Stimulated activated CD8-positive, alpha-beta memory T cell treated with anti-CD3 and anti-CD28 coated beads, Interleukin-12 subunit alpha, Interleukin-12 subunit beta, amount 100 ng/mL, for 1 hour (primary cell): ENCODE measurements around the gene PHKB.
"Not testable (repeated sequence)": the region's sequence is repeated elsewhere in the genome, so short reads cannot be mapped to it uniquely, and the experiment has no call there.

Experiments
- DNase-seq: peaks from one replicate; pipeline ENCODE4 v3.0.0-alpha.2; 2020; ENCODE audit warnings: low read depth

The PHKB gene

GRCh38 chr16:47460711-47461597 is at the start of gene PHKB, which contains the start of gene ITFG1:
PHKB (plus strand) TSS chr16:47461331; CDS start chr16:47461351, 20 bp downstream.
ITFG1 (minus strand) TSS chr16:47461063; CDS start chr16:47461045, 18 bp downstream.
- peak; percentile 90 for DNase-seq

GRCh38 chr16:47413041-47413440 is 48.1 kb upstream of the PHKB start:
- DNase-seq: no peak

- no peak for DNase-seq
Observed at GRCh38 chr16:47416869-47417268, 44.3 kb upstream of the PHKB start.

GRCh38 chr16:47424846-47425245 is 36.3 kb upstream of the PHKB start:
- no peak for DNase-seq

GRCh38 chr16:47426806-47427205 is 34.3 kb upstream of the PHKB start:
- no peak for DNase-seq

- DNase-seq: no peak
Observed at GRCh38 chr16:47431960-47432359, 29.2 kb upstream of the PHKB start.

- not testable (repeated sequence) for DNase-seq
Observed at GRCh38 chr16:47434274-47434673, 26.9 kb upstream of the PHKB start.

- DNase-seq: not testable (repeated sequence)
Observed at GRCh38 chr16:47440066-47440465, 21.1 kb upstream of the PHKB start.

- not testable (repeated sequence) for DNase-seq
Observed at GRCh38 chr16:47442884-47443283, 18.2 kb upstream of the PHKB start.

- no peak for DNase-seq
Observed at GRCh38 chr16:47446431-47446830, 14.7 kb upstream of the PHKB start.

GRCh38 chr16:47448830-47449575 is 12.1 kb upstream of the PHKB start:
- no peak for DNase-seq

GRCh38 chr16:47449788-47450187 is 11.3 kb upstream of the PHKB start:
- DNase-seq: no peak

- no peak for DNase-seq
Observed at GRCh38 chr16:47458331-47458730, 2.8 kb upstream of the PHKB start.

- DNase-seq: no peak
Observed at GRCh38 chr16:47459603-47460002, 1.5 kb upstream of the PHKB start.

- DNase-seq: no peak
Observed at GRCh38 chr16:47460359-47460710, 796 bp upstream of the PHKB start.

- DNase-seq: no peak
Observed at GRCh38 chr16:47461598-47462266, 601 bp downstream of the PHKB start.

- DNase-seq: no peak
Observed at GRCh38 chr16:47463771-47464624, 2.9 kb downstream of the PHKB start.

GRCh38 chr16:47465919-47466630 is 4.9 kb downstream of the PHKB start:
- DNase-seq: no peak

- DNase-seq: no peak
Observed at GRCh38 chr16:47467501-47467900, 6.4 kb downstream of the PHKB start.

- not testable (repeated sequence) for DNase-seq
Observed at GRCh38 chr16:47468070-47468689, 7.0 kb downstream of the PHKB start.
